ENCODE data around the gene SFXN5. TPM values are rescaled to one million over a fixed set of nuclear protein-coding genes. Genes with fewer than 3 reads are reported as not detected.
"Not testable (repeated sequence)": the region's sequence is repeated elsewhere in the genome, so short reads cannot be mapped to it uniquely, and the experiment has no call there.

SFXN5 gene
- total and polyA plus RNA-seq, 5 experiments from 2014 or later, result 1.7 to 20.0 (median 3.5) TPM

DNA sequence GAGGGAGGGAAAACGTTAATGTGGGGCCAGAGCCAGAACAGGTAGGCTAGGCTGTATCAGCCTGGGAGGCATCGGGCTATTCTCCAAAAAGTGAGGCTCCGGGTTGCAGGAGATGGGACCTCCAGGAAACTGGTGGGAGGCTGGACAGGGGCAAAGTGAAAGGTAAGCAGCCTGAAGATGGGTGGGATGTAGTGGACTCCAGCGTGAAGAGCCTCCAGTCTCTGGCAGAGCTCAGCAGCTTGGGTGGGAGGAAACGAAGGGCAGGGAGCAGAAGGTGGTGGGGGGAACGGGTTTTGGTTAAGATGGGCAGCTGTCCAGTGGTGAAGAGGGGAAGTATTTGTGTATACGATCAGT is 157.3 kb downstream of the SFXN5 start:
- Mint-ChIP-seq H3K27me3 (peaks cover 54 to 79% (median 67%) of the 10 kb centered on the region in 5 donors), H3K9me3 (no peaks in the 10 kb centered on the region), H3K36me3 (peaks cover 0 to 3% (median 0%) of the 10 kb centered on the region in 3 donors), H3K4me3 (peak overlapping the region in 4 of 10 donors; percentile 15 to 83 (median 37)), H3K27ac (peak overlapping the region in 1 of 10 donors; percentile 17), H3K4me1 (peaks cover 22 to 36% (median 27%) of the 10 kb centered on the region in 4 donors)
- ATAC-seq (no peak), DNase-seq (no peak)
- POLR2A ChIA-PET, result no interaction called here

GRCh38 chr2:72913486-72914205 is 157.9 kb downstream of the SFXN5 start:
- peak overlapping the region in 1 of 10 donors; percentile 17 for H3K27ac Mint-ChIP-seq
- H3K9me3 Mint-ChIP-seq, result no peaks in the 10 kb centered on the region
- peaks cover 0 to 3% (median 0%) of the 10 kb centered on the region in 3 donors for H3K36me3 Mint-ChIP-seq
- no peak for ATAC-seq
- peak overlapping the region in 5 of 10 donors; percentile 24 to 83 (median 51) for H3K4me3 Mint-ChIP-seq
- peaks cover 20 to 31% (median 25%) of the 10 kb centered on the region in 4 donors for H3K4me1 Mint-ChIP-seq
- H3K27me3 Mint-ChIP-seq, result peaks cover 55 to 78% (median 66%) of the 10 kb centered on the region in 5 donors
- POLR2A ChIA-PET, result no interaction called here
- DNase-seq, result no peak

- Mint-ChIP-seq H3K9me3 (peaks cover 0 to 2% (median 0%) of the 10 kb centered on the region in 9 donors), H3K36me3 (no peaks in the 10 kb centered on the region), H3K27ac (no peak overlapping the region), H3K4me3 (no peak overlapping the region), H3K27me3 (peaks cover 58 to 79% (median 71%) of the 10 kb centered on the region in 5 donors), H3K4me1 (peaks cover 13 to 20% (median 18%) of the 10 kb centered on the region in 4 donors)
- ATAC-seq (no peak), DNase-seq (no peak)
- POLR2A ChIA-PET, result no interaction called here
Observed at GRCh38 chr2:72911256-72911655, 160.3 kb downstream of the SFXN5 start.

DNA sequence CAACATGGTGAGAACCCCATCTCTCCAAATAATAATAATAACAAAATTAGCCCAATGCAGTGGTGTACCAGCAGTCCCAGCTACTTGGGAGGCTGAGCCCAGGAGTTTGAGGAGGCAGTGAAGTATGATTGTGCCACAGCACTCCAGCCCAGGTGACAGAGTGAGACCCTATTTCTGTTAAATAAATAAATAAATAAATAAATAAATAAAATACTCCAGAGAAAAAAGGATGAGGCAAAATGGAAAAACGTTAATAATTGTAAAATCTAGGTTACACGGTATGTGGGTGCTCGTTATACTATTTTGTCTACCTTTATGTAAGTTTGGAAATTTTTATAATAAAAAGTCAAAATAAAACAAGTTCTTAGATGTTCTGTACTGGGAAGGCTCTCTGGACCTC is 162.8 kb downstream of the SFXN5 start:
- H3K27ac Mint-ChIP-seq, result no peak overlapping the region
- peaks cover 50 to 72% (median 69%) of the 10 kb centered on the region in 5 donors for H3K27me3 Mint-ChIP-seq
- H3K36me3 Mint-ChIP-seq, result no peaks in the 10 kb centered on the region
- POLR2A ChIA-PET, result no interaction called here
- H3K4me1 Mint-ChIP-seq, result peaks cover 0 to 5% (median under 1%) of the 10 kb centered on the region in 4 donors
- no peak for ATAC-seq
- no peak overlapping the region for H3K4me3 Mint-ChIP-seq
- no peak for DNase-seq
- H3K9me3 Mint-ChIP-seq, result peaks cover 0 to 4% (median 0%) of the 10 kb centered on the region in 9 donors

- H3K9me3 Mint-ChIP-seq, H3K4me1 Mint-ChIP-seq, POLR2A ChIA-PET, DNase-seq, H3K36me3 Mint-ChIP-seq, H3K4me3 Mint-ChIP-seq, ATAC-seq: not testable (repeated sequence)
- Mint-ChIP-seq H3K27me3 (peaks cover 47 to 72% (median 63%) of the 10 kb centered on the region in 5 donors), H3K27ac (peak overlapping the region in 1 of 10 donors; percentile 76)
Observed at GRCh38 chr2:72907369-72907768, 164.1 kb downstream of the SFXN5 start.

- Mint-ChIP-seq H3K36me3 (no peaks in the 10 kb centered on the region), H3K4me1 (no peaks in the 10 kb centered on the region), H3K9me3 (peaks cover 0 to 4% (median 0%) of the 10 kb centered on the region in 9 donors), H3K27me3 (peaks cover 23 to 60% (median 55%) of the 10 kb centered on the region in 5 donors), H3K27ac (no peak overlapping the region), H3K4me3 (no peak overlapping the region)
- POLR2A ChIA-PET, result no interaction called here
- DNase-seq (no peak), ATAC-seq (no peak)
Observed at GRCh38 chr2:72901426-72901825, 170.1 kb downstream of the SFXN5 start.

- no peak for ATAC-seq
- Mint-ChIP-seq H3K36me3 (no peaks in the 10 kb centered on the region), H3K4me1 (peaks cover 2 to 6% (median 4%) of the 10 kb centered on the region in 4 donors), H3K9me3 (no peaks in the 10 kb centered on the region), H3K27me3 (peaks cover 22 to 60% (median 55%) of the 10 kb centered on the region in 5 donors), H3K27ac (no peak overlapping the region), H3K4me3 (no peak overlapping the region)
- POLR2A ChIA-PET, result no interaction called here
- DNase-seq, result no peak
Observed at GRCh38 chr2:72900191-72900825, 171.2 kb downstream of the SFXN5 start.

GRCh38 chr2:72898585-72898906 is 173.0 kb downstream of the SFXN5 start:
- Mint-ChIP-seq H3K27ac (no peak overlapping the region), H3K4me3 (no peak overlapping the region), H3K9me3 (no peaks in the 10 kb centered on the region), H3K36me3 (no peaks in the 10 kb centered on the region), H3K27me3 (peaks cover 23 to 70% (median 57%) of the 10 kb centered on the region in 5 donors), H3K4me1 (peaks cover 2 to 8% (median 4%) of the 10 kb centered on the region in 4 donors)
- ATAC-seq (no peak), DNase-seq (no peak)
- POLR2A ChIA-PET, result no interaction called here

- POLR2A ChIA-PET, result no interaction called here
- DNase-seq (no peak), ATAC-seq (no peak)
- Mint-ChIP-seq H3K4me1 (peaks cover 2 to 8% (median 4%) of the 10 kb centered on the region in 4 donors), H3K27me3 (peaks cover 18 to 72% (median 51%) of the 10 kb centered on the region in 5 donors), H3K27ac (peak overlapping the region in 1 of 10 donors; percentile 19), H3K9me3 (no peaks in the 10 kb centered on the region), H3K36me3 (no peaks in the 10 kb centered on the region), H3K4me3 (no peak overlapping the region)
Observed at GRCh38 chr2:72897785-72898584, 173.5 kb downstream of the SFXN5 start.

GRCh38 chr2:72896446-72896845 is 175.1 kb downstream of the SFXN5 start:
- DNase-seq (no peak), ATAC-seq (no peak)
- Mint-ChIP-seq H3K4me3 (no peak overlapping the region), H3K36me3 (no peaks in the 10 kb centered on the region), H3K9me3 (no peaks in the 10 kb centered on the region), H3K27me3 (peaks cover 13 to 81% (median 54%) of the 10 kb centered on the region in 5 donors), H3K27ac (peak overlapping the region in 1 of 10 donors; percentile 34), H3K4me1 (peaks cover 2 to 8% (median 4%) of the 10 kb centered on the region in 4 donors)
- POLR2A ChIA-PET, result no interaction called here

DNA sequence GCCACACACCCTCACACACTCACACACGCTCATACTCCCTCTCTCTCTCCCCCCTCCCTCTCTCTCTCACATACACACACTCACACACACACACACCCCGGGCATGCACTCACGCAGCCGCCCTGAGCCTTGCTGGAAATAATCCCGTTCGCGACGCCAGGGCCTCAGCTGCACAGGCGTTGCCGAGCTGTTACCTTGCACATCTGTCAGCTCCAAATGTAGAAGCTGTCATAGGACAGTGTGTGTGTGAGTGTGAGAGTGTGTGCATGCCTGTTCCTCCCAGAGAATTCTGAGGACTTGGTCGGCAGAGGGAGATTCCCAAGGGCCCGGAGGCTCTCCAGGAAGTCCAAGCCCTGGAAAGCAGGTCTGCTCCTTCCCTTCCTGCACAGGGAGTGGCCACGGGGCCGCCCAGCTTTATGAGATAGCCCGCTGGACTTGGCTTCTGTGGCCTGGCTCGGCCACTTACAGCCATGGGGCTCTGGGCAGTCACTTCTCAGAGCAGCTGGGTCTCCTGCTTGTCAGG is 175.7 kb downstream of the SFXN5 start:
- Mint-ChIP-seq H3K27ac (no peak overlapping the region), H3K4me3 (no peak overlapping the region), H3K9me3 (no peaks in the 10 kb centered on the region), H3K27me3 (peaks cover 14 to 80% (median 53%) of the 10 kb centered on the region in 5 donors), H3K4me1 (peaks cover 2 to 8% (median 4%) of the 10 kb centered on the region in 4 donors), H3K36me3 (no peaks in the 10 kb centered on the region)
- POLR2A ChIA-PET, result no interaction called here
- ATAC-seq (no peak), DNase-seq (no peak)

GRCh38 chr2:72895154-72895553 is 176.4 kb downstream of the SFXN5 start:
- Mint-ChIP-seq H3K9me3 (no peaks in the 10 kb centered on the region), H3K27me3 (peaks cover 16 to 79% (median 49%) of the 10 kb centered on the region in 5 donors), H3K4me3 (no peak overlapping the region), H3K4me1 (peaks cover 2 to 8% (median 4%) of the 10 kb centered on the region in 4 donors), H3K27ac (no peak overlapping the region), H3K36me3 (no peaks in the 10 kb centered on the region)
- DNase-seq (no peak), ATAC-seq (no peak)
- POLR2A ChIA-PET, result no interaction called here

Data from naive thymus-derived CD8-positive, alpha-beta T cell (primary cell).